NCI-H774 (cell line): Measurements from ENCODE around the gene FNDC5.

Source experiments
- DNase-seq: peaks from one replicate; lab custom pipeline; 2025; lab: John Stamatoyannopoulos, UW

The FNDC5 gene

GRCh38 chr1:32864375-32865019, 6.2 kb downstream of the FNDC5 start:
- no peak for DNase-seq

GRCh38 chr1:32863881-32864245, 6.8 kb downstream of the FNDC5 start:
- DNase-seq: no peak

- DNase-seq: no peak
Measured at GRCh38 chr1:32863218-32863880, 7.4 kb downstream of the FNDC5 start.

- DNase-seq: no peak
Measured at GRCh38 chr1:32861904-32862695, 8.6 kb downstream of the FNDC5 start.

- DNase-seq: no peak
Measured at GRCh38 chr1:32860566-32860965, 10.1 kb downstream of the FNDC5 start.

- DNase-seq: no peak
Measured at GRCh38 chr1:32859915-32860314, 10.8 kb downstream of the FNDC5 start.

- no peak for DNase-seq
Measured at GRCh38 chr1:32858791-32859190, 11.9 kb downstream of the FNDC5 start.

GRCh38 chr1:32858136-32858535, 12.6 kb downstream of the FNDC5 start:
- DNase-seq: no peak

GRCh38 chr1:32855861-32856617, 14.7 kb downstream of the FNDC5 start:
- DNase-seq: no peak

GRCh38 chr1:32848354-32849063, 22.2 kb downstream of the FNDC5 start:
- DNase-seq: peak; percentile 65

GRCh38 chr1:32831878-32832277, 38.8 kb downstream of the FNDC5 start:
- no peak for DNase-seq

- DNase-seq: no peak
Measured at GRCh38 chr1:32830092-32830852, 40.4 kb downstream of the FNDC5 start.

GRCh38 chr1:32828341-32828740, 42.4 kb downstream of the FNDC5 start:
- no peak for DNase-seq

GRCh38 chr1:32825181-32825580, 45.5 kb downstream of the FNDC5 start:
- no peak for DNase-seq

- no peak for DNase-seq
Measured at GRCh38 chr1:32818804-32819541, 51.7 kb downstream of the FNDC5 start.

- peak; percentile 81 for DNase-seq
Measured at GRCh38 chr1:32817815-32818786, 52.6 kb downstream of the FNDC5 start.

- DNase-seq: peak; percentile 100
Measured at GRCh38 chr1:32817159-32817814, 53.4 kb downstream of the FNDC5 start, which contains the start of the genes S100PBP and YARS1. TSS of gene S100PBP (plus strand) at chr1:32817653. CDS start at chr1:32826100, 8,447 bp downstream. TSS of gene YARS1 (minus strand) at chr1:32817358. CDS start at chr1:32817244, 114 bp downstream.

GRCh38 chr1:32816676-32817158, 54.0 kb downstream of the FNDC5 start:
- DNase-seq: peak; percentile 40
